ENCODE measurements around the gene ABLIM3.

Gene ABLIM3

DNA sequence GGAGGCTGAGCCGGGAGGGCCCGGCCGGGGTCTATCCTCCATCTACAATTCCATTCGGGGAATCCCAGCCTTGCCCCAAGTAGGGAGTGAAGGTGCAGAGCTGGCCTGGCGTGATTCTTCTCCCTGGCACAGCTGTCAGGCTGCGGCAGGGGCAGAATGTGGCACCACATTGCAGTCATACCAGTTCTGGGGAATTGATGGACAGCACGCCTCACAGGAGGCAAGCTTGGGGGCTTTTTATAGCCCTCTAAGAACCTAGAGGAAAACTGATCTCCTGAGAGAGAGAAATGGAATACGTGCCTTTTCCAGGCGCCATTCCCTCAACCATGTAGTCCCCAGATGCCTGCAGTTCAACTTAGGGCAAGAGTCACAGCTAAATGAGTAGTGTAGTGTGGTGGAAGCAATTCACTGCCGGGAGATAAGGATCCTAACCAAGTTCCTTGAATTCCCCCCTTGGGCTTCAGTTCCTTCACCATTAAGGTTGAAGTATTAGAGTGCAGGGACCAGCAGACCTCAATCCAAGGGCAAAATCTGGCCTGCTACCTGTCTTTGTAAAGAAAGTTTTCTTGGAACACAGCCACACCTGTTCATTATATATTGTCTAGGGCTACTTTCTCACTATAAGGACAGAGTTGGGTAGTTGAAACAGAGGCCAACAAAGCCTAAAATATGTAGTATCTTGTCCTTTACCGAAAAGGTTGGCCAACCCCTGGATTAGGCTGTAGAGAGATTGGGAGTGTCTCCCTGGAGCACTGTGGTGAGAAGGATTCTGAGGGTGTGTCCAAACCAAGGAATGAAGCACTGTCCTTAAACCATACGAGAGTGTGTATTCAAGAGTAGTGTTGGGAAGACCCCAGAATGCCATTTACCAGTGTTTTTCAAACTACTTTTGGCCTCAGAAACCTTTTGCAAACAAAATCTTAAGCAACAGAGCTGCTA lies 141.0 kb downstream of the ABLIM3 start:
- no peak for DNase-seq (ENCODE audit: low spot score)

DNA sequence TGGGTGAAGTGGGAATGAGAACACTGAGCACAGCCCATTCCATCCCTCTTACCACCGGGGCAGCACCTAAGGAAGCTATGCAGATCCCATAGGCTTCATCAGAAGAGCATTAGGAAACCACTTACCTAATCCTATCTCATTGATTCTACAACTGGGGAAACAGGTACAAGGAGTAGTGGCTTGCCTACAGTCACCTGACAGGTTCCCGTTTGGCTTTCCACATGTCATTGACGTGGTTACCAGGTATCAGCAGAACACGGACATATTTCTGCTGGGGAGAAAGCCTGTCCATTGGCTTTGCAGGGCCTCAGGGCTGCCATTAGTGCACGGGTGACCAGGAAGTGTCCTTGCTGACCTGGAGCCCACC lies 141.7 kb downstream of the ABLIM3 start:
- no peak for DNase-seq (ENCODE audit: low spot score)

DNA sequence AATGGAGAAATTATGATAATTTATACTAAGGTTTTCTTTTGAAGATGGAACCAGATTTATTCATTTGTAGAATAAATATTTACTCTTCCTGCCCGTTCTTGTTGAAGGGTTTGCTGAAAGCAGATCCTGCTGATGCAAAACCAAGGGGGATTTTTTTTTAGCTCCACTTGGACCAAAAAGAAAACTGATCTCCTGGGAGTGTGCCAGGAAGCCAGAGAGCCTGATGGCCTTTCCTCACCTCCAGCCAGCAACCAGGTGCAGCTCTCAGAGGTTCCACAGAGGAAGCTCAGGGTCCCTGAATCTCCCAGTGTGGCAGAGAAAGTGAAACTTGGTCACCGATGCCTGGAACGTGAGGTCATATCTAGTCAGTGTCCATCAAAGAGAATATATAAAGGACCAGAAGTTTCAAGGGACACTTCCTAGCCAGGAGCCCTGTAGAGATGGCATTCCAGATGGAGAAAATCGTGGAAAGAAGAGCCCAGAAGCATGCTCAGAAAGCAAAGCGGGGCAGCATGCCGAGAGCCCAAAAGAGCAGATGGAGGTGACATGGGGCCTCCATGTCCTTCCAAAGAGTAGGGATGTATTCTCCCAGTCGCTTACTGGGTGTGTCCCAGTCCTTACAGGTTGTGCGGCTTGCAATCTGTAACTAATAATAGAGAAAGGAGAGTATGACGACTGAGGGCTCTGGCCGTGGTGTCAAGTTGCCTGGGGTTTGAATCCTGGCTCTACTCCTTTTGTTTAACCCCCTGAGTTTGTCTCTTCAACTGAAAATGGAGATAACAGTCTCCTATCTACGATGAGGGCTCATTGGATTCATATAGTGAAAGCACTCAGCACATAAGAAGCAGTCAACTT lies 142.6 kb downstream of the ABLIM3 start:
- no peak for DNase-seq (ENCODE audit: low spot score)

DNA sequence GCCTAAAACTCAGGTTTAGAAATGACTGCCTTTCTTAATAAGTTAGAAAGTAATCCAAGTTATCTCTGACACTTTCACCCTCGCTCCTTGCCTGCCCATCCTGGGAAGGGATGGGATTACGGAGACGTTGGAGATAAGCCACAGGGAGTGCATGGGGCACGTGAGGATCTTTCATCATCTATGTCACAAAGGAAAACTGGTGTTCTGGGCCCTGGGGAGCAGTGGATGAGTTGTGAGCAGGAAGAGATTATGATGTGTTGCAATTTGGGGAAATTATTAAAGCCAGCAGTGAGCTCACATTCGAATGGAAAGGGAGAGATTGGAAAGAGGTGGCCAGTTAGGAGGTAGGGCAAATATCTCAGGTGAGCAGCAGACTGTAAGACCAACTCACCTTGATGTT lies 143.2 kb downstream of the ABLIM3 start:
- DNase-seq (ENCODE audit: low spot score): no peak

DNA sequence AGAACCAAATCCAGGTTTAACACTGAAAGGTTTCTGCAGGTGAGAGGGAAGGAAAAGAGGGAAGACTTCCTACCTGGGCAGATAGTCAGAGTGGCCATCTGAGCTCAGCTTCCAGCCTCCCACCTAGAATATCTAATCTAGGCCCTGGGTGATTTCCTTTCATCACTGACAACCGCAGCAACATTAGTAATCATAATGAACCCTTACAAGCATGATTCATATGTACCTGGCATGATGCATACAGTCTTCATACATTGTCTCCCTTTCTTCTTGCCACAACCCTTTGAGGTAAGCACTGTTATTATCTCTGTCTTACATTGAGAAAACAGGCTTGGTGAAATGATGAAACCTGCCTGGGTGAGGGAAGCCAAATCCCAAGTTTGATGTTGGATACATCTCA lies 143.9 kb downstream of the ABLIM3 start:
- DNase-seq (ENCODE audit: low spot score): no peak

DNA sequence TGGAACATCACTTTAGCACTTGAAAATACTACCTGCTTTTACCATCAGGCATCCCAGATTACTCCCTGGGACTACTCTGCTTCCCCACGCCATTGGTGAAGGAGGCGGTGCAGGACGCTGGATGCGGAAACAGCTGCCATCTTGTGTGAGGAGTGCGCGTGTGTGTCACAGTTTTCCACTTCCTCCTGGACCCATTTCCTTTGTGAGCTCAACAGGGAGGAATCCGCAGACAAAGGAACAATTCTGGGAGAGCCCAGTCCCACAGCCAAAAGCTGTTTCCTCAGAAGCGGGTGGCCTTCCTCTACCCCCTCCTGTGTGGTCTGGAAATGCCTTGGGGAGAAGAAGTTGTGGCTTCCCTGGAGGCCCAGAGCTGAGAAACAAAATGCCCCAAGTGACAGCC lies 147.1 kb downstream of the ABLIM3 start:
- DNase-seq (ENCODE audit: low spot score): peak; percentile 96

DNA sequence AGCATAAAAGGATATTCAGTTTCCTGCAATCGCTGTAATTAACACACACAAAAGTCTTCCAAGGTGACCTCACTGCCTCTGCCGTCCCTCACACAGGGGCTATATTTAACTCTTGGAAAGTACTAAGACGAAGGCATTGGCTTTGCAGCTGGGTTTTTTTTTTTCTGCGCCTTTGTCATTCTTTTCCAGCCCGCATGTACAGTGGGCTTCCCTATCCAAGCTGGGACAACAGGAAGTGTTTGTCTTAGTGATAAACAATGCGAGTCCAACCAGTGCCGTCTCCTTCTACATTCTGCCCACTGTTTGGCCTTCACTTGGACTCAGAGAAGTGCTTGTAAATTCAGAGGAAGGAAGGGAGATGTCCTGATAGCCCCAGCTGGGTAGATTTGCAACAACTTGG lies 148.0 kb downstream of the ABLIM3 start:
- peak; percentile 89 for DNase-seq (ENCODE audit: low spot score)

DNA sequence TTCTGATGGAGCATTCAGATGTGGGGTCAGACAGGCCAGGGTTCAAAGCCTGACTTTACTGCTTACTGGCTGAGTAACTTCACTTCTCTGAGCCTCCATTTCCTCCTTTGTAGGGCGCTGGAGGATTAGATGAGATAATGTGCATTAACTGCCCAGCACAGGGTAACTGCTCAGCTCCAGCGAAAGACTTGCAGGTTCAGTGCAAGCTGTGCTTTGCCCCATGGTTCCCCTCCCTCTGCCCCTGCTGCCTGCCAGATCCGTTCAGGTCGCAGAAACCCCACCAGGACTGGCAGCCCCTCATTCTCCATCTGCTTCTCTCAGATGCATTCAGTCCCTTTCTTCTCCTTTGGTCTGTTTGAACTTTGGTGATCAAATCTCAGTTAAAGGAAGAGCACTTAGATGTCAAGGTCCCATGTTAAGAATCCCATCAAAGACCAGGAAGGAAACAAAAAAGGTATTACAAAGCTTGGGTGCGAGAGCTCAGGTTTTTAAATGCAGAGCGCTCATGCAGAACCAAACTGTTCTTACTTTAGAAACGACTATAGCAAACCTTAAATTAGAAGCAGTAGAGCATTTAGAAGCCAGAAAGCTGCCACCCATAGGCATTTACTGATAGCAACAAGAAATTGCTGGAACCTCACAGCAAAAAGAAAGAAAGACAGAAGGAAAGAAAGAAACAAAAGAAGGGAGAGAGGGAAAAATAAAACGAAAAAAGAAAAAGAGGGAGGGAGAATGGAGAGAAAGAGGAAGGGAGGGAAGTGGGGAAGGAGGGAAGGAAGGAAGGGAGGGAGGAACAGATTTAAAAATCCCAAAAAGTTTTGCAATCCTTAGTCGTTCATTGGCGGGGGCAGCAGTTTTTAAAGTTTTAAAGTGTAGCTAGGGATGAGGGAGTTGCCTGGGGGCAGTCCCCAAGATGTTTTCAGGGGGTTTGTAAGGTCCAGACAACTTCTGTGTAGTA lies 153.9 kb downstream of the ABLIM3 start:
- no peak for DNase-seq (ENCODE audit: low spot score)

DNA sequence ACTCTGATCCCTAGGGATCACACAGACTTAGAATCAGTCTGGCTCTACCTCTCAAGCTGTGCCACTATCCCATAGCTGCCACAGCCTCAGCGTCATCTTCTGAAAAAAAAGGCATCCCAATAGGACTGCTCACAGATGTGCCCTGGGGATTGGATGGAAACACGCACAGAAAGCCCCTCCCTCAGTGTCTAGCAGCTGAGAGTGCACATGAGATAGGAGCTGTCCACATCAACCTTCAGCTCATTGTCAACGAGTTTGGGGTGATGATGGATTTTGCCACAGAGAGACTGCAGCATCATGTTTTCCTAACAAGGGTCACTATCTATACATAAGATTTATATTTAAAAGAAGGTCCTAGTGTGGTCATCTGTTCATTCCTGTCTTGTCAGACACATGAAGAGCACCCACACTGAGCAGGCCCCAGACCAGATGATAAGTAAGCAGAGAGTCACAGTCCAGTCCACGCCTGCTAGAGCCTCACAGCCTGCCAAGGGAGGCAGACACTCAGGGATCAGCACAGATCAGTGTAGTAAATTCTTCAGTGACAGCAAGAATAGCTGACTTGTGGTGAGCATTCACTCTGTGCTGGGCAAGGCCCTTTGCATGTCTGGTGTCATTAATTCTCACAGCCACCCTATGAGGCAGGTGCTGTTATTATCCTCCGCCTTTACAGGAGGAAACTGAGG lies 156.2 kb downstream of the ABLIM3 start:
- DNase-seq (ENCODE audit: low spot score): no peak

DNA sequence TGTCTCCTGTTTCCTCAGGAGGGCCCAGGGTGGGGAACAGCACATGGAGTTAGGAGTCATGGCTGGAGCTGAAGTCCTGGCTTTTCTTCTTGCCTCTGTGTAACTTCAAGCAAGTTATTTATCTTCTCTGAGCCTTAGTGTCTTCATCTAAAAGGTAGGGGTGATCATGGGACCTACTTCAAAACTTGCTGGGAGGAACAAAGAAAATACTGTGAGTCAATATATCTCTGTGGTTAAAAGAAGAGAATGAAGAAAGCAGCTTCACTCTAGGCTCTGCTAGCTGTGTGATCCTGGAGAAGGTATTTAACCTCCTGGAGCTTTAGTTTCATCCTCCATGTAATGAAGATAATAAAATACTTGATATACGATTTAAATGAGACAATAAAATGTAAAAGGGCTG lies 156.9 kb downstream of the ABLIM3 start:
- DNase-seq (ENCODE audit: low spot score): no peak

DNA sequence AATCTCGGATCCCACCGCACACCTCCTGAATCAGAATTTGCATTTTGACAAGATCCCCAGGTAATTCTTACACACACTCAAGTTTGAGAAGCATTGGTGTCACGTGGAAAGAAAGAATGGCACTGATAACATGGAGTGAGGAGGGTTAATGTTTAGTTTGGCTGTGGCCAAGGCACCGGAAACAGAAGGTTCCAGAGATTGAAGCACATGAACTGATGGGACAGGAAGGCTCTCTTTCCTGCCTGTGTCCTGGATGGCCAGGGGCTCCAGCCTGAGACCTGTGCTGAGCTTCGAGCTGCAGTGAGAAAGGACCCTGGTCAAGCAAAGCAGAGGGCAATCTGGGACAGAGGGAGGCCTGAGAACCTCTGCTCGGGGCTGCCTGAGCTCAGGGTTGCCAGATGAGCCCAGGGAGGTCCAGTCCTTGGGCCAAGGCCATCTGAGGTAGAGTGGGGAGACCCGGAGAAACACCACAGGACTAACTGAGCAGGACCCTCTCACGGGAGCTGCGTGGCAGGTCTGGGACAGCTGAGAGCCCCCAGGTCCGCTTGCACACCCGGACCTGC lies 157.6 kb downstream of the ABLIM3 start:
- peak; percentile 91 for DNase-seq (ENCODE audit: low spot score)

DNA sequence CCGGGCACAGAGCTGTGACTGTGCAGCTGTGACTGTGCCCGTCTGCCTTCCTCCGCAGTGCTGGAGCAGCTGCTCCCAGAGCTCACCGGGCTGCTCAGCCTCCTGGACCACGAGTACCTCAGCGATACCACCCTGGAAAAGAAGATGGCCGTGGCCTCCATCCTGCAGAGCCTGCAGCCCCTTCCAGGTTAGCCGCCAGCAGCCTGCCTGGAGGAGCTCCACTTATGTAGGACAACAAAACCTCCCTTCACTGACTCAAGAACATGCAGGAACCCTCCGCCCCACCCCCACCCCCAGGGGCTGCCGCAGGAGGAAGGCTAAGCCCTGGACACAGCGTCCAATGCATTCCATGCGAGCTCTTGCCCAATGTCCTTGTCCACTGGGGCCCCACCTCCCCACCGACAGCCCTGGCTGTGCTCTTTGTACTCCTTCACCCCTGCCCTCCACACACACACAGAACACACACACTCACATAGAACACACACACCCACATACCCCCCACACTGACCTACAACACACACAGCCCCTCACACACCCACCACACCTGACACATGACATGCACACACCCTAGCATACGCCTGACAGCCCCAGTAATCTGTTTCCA lies 158.3 kb downstream of the ABLIM3 start:
- no peak for DNase-seq (ENCODE audit: low spot score)

DNA sequence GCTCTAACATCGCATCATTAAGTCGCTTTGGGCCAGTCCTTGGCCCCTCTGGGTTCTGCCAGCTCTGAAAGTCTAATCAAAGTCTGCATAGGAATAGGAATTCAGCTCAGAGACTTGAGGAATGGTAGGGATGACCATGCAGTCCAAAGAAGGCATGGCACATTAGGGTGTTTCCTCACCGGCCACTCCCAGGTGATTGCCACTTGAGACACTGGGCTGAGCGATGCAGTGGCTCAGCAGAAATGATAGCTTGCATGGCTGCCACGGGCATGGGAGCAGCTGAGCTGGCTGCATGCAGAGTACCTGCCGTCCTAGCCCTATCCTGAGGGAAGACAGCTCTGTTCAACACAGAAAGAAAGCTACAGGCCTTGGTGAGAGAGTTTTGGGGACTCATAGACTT lies 159.1 kb downstream of the ABLIM3 start:
- DNase-seq (ENCODE audit: low spot score): no peak

DNA sequence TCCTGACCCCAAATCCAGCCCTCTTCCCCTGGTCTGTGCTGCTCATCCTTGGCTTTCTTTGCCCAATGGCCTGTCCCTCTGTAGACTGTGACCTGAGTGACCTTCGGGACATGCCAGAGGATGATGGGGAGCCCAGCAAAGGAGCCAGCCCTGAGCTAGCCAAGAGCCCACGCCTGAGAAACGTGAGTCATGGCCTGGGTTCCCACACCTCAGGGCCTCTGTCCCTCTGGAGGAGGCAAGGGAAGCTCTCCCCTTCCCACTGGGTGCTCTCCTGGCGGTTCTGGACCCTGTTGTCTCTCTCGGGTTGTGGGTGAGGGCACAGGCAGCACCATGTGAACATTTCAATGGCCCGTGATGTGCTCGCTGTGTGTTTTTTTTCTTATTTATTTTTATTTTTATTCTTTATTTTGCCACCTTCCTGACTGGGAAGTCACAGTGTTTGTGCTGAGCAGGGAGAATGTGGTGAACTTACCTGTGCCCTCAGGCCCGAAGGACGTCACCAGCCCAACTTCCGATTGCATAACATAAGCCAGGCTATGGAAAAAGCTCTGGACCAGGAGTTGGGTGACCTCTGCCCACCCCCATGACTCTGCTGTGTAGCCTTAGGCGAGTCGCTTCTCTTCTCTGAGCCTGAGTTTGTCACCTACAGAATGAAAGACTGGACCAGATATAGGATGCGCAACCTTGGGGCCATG lies 159.9 kb downstream of the ABLIM3 start:
- DNase-seq (ENCODE audit: low spot score): no peak

DNA sequence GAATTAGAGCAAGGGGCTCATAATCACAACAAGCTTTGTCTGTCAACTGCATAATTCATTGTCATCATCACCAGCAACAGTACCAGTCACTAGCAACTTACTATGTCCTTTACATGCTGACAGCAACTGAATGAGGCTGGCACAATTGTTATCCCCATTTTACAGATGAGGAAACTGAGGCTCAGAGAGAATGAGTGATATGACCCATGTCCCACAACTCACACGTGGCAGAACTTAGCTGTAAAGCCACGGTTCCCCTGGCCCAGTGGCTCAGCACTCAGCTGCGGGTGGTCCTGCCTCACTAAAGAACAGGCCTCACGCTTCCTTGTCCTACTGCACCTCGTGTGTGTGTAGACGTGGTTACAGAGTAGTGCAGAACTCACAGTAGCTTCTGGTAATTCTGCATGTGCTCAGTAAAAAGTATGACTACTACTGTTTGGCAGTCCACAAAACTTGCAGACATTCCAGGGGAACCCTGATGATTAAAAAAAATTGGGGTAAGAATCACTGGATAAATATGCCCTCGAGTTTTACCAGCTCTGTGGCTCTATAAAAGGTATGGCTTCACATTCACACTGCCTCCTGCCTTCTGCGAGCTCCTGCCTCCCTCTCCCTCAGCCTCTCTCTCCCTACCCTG lies 160.6 kb downstream of the ABLIM3 start:
- no peak for DNase-seq (ENCODE audit: low spot score)

DNA sequence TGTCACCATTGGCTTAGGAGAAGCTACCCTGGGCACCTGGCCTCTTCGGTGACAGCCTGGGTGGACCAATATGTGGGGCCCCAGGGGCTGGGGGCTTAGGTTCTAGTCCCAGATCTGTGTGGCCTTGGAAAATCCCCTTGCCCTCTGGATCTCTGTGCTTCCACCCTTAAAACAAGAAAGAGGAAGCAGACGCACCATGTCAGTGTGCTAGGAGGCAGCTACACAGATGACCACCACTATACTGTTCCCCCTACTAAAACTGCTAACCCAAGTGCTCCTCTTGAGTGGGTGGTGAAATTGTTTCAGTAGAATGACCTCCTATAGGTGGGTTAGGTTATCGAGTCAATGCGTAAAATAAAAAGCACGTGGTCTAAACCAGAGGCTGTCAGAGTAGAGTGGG lies 161.3 kb downstream of the ABLIM3 start:
- no peak for DNase-seq (ENCODE audit: low spot score)

DNA sequence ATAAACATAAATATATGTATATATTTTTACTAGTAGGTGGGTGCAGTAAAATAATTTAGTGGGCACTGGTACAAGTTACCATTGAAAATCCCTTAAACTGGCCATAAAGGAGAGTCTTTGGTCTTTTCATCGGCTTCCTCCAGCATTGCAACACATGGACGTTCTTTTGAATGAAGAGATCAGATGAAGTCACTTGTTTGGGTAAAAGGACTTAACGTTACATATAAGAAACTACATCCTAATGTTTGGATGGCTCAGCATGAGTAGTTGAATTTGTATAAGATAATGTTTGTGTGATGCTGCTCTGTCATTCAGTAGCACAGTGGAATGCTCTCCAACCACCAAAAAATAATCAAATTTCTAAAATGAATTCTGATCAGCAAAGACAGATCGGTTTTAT lies 161.9 kb downstream of the ABLIM3 start:
- DNase-seq (ENCODE audit: low spot score): no peak

DNA sequence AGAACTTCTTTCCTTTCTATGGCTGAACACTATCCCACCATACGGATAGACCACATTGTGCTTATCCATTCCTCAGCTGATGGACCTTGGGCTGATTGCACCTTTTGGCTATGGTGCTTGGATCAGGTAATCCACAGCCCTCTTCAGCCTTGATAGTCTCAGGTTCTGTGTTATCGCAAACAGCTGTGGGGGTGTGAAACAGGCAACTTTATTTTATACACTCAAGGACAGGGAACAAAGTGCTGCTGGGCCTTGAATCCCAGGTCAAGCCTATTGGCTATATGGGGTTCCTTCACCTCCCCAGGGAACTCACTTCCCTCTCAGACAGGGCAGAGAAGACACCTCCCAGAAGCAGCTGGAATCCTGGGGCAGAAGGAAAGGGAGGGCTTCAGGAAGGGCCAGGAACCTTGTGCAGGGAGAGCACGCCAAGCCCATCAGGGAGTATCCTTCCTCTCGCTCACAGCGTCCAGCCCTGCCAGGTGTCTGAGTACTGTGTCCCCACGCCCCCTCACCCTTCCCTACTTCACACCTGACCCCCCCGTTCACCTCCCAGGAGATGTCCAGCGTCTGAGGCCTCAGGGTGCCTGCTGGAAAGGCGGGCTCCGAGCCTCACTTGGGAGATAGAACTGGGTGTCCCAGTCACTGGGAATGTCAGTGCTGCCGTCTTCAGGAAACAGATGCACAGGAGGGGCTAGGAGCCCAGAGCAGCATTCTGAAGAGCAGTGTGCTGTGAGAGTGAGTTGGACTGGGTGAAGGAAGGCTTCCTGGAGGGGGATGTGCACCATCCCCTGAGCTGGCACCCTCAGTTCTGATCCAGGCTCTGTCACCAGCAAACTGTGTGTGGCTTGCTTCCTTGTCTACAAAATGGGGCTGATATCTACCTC lies 163.1 kb downstream of the ABLIM3 start:
- DNase-seq (ENCODE audit: low spot score): peak; percentile 82

DNA sequence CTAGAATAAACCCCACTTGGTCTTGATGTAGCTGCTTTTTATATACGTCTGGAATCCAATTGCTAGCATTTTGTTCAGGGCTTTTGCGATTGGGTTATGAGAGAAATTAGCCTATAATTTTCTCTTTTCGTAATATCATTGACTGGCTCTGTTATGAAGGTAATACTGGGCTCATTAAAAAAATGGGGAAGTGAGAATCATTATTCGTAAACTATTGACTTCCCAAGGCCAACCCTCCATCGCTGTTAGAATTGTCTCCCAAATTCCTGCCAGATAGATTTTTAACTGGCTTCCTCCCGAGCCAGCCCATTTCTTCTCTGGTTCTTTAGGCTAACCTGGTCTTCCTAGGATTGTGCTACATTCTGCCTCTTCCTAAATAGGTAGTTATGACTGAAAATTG lies 168.1 kb downstream of the ABLIM3 start:
- no peak for DNase-seq (ENCODE audit: low spot score)
